Neuron (in vitro differentiated cells): ENCODE measurements around the gene MRFAP1L1.
"Not testable (repeated sequence)": the region's sequence is repeated elsewhere in the genome, so short reads cannot be mapped to it uniquely, and the experiment has no call there.

Source experiments
- H2AFZ ChIP-seq: one replicate; pipeline ENCODE4 v1.6.1; 2013; ENCODE audit warnings: low read depth, mild to moderate bottlenecking, inconsistent platforms, low read length, moderate library complexity
- H3K27me3 ChIP-seq: one replicate; pipeline ENCODE4 v1.6.1; 2013; ENCODE audit warnings: low read length; ENCODE audit not compliant: insufficient read depth
- H3K36me3 ChIP-seq: one replicate; pipeline ENCODE4 v1.6.1; 2013; ENCODE audit warnings: low read length; ENCODE audit not compliant: insufficient read depth
- H3K4me1 ChIP-seq: one replicate; pipeline ENCODE4 v1.6.1; 2013; ENCODE audit warnings: low read length; ENCODE audit not compliant: insufficient read depth
- H3K4me3 ChIP-seq: 2 replicates; pipeline ENCODE4 v1.5.1; 2013; ENCODE audit warnings: mild to moderate bottlenecking, low read length, moderate library complexity
- H3K9me3 ChIP-seq: one replicate; pipeline ENCODE4 v1.6.1; 2013; ENCODE audit warnings: low read length

MRFAP1L1 gene

DNA sequence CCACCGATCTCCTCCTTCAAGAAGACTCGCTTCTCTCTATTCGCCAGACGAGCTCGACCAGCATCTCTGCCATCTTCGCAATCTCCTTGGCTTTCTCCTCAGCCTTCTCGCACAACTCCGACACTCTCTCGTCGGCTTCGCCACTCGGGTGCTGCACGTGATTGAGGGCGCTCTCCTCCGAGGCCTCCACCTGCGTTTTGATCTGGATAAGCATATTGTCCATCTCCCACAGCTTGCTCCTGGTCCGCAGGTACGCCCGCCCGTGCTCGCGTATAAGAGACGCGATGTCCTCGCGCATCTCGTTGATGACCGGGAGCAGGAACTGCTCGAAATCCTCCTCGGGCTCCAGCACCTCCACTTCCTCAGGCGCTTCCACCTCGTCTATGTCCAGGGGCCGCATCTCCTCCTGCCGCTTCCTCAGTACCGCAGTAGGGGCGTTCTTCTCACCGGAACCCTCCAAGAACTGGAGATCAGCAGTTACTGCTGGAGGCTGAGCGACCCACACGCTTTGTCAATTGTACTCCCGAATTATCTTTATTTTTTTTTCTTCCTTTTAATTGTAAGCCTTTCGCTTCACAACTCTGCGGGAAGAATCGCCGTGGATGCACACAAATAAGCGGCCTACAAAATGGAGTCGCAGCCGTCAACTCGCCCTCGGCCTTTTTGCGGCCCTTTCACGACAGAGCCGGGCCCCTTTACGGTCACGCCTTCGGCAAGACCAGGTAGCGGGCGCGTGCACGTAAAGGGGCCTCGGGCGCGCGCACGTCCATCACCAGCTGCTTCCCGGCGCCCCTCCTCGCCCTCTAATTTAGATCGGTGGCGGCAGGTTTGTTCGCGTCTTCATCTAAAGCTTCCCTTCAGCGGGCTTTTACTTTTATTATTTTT is at the start of gene MRFAP1L1:
Gene MRFAP1L1 (minus strand): TSS at position 636 of the 885 bp plus-strand sequence. CDS start 236 bp downstream, at position 400.
- H3K4me3 ChIP-seq, result peak within 1 kb of the TSS; percentile 92
- no peaks in the 10 kb centered on the region for H3K27me3 ChIP-seq
- peaks cover 4% of the 10 kb centered on the region for H3K9me3 ChIP-seq
- peaks cover 21% of the 10 kb centered on the region for H3K4me1 ChIP-seq
- peak within 1 kb of the TSS; percentile 81 for H2AFZ ChIP-seq
- H3K36me3 ChIP-seq, result peaks cover 19% of the 10 kb centered on the region

DNA sequence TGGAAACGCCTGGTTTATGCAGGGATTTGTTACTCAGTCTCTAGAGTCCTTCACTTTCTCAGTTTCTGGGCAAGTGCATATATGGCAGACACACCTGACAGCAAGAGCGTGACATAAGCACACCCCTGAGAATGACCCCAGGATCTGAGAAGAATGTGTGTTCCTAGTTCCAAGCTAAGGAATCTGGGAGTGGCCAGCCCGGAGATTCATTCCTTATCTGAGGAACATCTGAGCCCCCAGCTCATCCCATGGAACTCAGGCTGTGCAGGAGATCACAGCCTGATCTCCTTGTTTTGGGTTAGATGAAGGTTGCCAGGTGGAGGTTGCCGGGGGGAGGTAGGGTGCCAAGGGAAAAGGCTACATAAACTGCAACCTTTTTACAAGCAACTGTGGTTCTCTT is 49.1 kb upstream of the MRFAP1L1 start:
- Histone ChIP-seq H3K9me3 (no peaks in the 10 kb centered on the region), H2AFZ (no peak overlapping the region), H3K27me3 (peaks cover 10% of the 10 kb centered on the region), H3K4me3 (no peak overlapping the region), H3K36me3 (no peaks in the 10 kb centered on the region), H3K4me1 (peaks cover 7% of the 10 kb centered on the region)

DNA sequence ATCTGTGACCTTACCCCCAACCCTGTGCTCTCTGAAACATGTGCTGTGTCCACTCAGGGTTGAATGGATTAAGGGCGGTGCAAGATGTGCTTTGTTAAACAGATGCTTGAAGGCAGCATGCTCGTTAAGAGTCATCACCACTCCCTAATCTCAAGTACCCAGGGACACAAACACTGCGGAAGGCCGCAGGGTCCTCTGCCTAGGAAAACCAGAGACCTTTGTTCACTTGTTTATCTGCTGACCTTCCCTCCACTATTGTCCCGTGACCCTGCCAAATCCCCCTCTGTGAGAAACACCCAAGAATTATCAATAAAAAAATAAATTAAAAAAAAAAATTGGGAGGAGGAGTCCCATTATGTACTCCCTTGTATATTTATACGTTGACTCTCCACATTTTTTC is 46.7 kb upstream of the MRFAP1L1 start:
- H2AFZ ChIP-seq, H3K36me3 ChIP-seq, H3K9me3 ChIP-seq, H3K4me1 ChIP-seq, H3K4me3 ChIP-seq, H3K27me3 ChIP-seq: not testable (repeated sequence)

DNA sequence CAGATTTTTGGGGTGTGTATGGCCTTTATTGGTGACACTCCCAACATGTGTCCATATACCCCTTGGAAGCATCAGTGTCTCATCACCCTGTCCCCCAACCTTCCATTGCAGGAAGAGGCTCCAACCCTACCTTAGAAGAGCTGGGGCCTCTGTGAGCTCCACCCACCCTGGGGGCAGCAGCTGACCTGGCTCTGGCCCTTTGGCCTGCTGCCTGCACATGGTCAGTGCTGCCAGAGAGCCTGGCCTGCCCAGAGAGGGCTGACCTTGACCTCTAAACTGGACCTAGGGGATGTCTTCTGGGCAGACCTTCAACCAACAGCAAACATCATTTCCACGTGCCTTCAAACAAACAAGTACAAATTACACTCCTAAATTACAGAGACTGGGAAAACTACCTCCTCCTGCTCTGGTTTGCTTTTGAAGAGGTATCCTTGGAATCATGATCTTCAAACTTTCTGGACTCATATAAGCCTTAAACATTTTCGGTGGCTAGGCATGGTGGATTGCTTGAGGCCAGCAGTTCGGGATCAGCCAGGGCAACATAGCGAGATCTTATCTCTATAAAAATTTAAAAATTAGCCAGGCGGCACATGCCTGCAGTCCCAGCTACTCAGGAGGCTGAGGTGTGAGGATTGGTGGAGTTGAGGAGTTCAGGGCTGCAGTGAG is 45.6 kb upstream of the MRFAP1L1 start:
- Histone ChIP-seq H3K4me1 (peaks cover 4% of the 10 kb centered on the region), H3K4me3 (no peak overlapping the region), H3K36me3 (no peaks in the 10 kb centered on the region), H3K9me3 (no peaks in the 10 kb centered on the region), H2AFZ (no peak overlapping the region), H3K27me3 (no peaks in the 10 kb centered on the region)

DNA sequence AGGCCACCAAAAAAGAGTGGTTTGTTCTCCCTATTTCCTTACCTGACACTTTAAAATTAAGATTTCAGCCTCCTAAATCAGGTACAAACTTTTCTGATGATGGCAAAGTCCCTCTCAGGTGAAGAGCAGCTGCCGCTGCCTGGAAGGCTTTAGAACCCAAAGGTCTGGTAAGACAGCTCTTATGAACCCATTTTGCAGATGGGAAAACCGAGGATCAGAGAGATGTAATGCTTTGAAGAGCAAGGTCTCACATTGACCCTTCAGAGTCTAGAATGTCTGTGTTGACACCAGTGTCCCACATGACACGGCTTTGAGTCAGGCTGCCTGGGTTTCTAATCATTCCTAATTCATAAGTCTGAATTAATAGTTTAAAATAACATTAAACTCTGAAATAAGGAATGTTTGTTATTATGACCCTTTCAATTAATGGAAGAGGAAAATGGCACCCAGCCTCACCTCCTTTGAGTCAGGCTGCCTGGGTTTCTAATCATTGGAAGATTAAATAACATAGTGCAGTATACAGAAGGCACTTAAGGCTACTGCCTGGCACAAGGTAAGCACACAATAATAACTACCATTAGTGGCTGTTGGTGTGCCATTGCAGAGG is 44.9 kb upstream of the MRFAP1L1 start:
- Histone ChIP-seq H2AFZ (no peak overlapping the region), H3K4me1 (peaks cover 6% of the 10 kb centered on the region), H3K27me3 (no peaks in the 10 kb centered on the region), H3K36me3 (no peaks in the 10 kb centered on the region), H3K4me3 (no peak overlapping the region), H3K9me3 (no peaks in the 10 kb centered on the region)

DNA sequence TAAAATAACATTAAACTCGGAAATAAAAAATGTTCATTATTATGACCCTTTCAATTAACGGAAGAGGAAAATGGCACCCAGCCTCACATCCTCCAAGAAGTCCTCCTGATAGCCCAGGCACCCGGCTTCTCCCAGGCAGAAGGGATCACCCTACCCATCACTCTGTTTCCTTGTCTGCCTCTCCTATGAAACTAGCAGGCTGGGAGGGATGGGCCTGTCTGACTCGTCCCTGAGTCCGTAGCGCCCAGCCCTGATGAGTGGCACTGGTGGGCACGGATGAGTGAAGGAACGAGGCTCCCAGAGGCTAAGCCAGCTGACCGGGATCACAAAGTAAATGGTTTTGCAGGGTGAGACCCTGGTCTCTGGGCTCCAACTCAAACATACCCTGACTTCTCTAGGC is 44.2 kb upstream of the MRFAP1L1 start:
- H2AFZ ChIP-seq, result no peak overlapping the region
- peaks cover 13% of the 10 kb centered on the region for H3K4me1 ChIP-seq
- no peak overlapping the region for H3K4me3 ChIP-seq
- no peaks in the 10 kb centered on the region for H3K36me3 ChIP-seq
- no peaks in the 10 kb centered on the region for H3K27me3 ChIP-seq
- no peaks in the 10 kb centered on the region for H3K9me3 ChIP-seq

DNA sequence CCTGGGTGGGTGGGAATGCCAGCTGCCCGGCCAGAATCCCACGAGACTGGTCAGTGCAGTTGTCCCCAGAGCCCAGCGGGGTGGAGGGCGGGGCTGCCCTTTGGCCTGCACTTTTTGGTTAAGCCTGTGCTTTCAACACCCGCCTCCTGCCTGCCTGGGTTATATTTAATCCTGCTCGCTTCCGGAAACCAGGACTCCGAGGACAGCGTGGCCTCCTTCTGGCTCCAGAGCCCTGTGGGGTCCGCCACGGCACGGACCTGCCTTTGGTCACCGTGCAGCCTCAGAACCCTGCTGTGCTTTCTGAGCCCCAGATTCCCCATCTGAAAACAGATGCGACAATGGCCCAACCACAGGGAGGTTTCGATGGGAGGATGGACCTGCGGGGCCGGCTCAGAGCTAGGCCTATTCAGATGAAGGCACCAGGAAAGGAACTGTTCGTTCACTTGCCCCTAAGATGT is 43.5 kb upstream of the MRFAP1L1 start:
- Histone ChIP-seq H3K27me3 (no peaks in the 10 kb centered on the region), H3K4me1 (peaks cover 13% of the 10 kb centered on the region), H2AFZ (no peak overlapping the region), H3K9me3 (no peaks in the 10 kb centered on the region), H3K36me3 (no peaks in the 10 kb centered on the region), H3K4me3 (no peak overlapping the region)

DNA sequence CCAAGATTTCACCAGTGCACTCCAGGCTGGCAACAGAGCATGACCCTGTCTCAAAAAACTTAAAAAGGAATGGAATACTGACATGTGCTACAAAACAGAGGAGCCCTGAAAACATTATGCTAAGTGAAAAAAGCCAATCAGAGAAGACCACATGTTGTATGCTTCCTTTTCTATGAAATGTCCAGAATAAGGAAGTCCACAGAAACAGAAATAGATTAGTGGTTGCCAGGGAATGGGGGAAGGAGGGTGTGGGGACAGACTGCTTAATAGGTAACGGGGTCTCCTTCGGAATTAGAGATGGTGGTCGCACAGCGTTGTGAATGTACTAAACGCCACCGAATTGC is 42.8 kb upstream of the MRFAP1L1 start:
- Histone ChIP-seq H3K9me3 (no peaks in the 10 kb centered on the region), H3K4me3 (no peak overlapping the region), H3K27me3 (no peaks in the 10 kb centered on the region), H3K4me1 (peaks cover 16% of the 10 kb centered on the region), H2AFZ (no peak overlapping the region), H3K36me3 (no peaks in the 10 kb centered on the region)

DNA sequence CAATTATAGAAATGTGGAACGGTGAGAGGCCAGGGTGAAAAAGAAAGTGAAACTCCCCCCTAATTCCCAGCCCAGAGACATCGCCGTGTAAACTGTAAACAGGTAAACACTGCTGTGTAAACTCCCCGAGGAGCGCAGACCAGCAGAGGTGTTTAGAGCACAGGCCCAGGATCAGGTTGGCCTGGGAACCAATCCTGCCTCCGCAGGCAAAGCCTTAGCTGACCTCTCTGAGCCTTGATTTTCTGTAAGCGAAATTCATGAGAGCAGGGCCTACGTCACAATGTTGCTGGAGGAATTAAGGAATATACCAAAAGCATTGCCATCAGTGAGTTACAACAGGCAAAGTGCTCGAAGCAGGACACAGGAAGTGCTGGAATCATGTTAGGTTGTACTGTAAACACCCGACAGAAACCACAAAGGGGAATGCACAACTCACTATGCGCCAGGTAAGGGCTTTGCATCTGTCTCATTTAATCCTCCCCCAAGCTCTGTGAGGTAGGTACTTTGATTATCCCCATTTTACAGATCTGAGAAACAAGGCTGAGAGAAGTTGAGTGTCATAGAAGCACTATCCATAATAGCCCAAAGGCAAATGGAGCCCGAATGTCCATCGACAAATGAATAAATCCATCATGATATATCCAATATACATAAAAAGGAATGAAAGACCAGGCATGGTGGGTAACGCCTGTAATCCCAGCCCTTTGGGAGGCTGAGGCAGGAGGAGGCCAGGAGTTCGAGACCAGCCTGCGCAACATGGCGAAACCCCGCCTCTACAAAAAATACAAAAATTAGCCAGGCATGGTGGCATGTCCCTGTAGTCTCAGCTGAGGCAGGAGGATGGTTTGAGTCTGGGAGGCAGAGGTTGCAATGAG is 42.2 kb upstream of the MRFAP1L1 start:
- Histone ChIP-seq H3K27me3 (no peaks in the 10 kb centered on the region), H3K36me3 (no peaks in the 10 kb centered on the region), H2AFZ (no peak overlapping the region), H3K4me1 (peaks cover 16% of the 10 kb centered on the region), H3K4me3 (no peak overlapping the region), H3K9me3 (no peaks in the 10 kb centered on the region)

DNA sequence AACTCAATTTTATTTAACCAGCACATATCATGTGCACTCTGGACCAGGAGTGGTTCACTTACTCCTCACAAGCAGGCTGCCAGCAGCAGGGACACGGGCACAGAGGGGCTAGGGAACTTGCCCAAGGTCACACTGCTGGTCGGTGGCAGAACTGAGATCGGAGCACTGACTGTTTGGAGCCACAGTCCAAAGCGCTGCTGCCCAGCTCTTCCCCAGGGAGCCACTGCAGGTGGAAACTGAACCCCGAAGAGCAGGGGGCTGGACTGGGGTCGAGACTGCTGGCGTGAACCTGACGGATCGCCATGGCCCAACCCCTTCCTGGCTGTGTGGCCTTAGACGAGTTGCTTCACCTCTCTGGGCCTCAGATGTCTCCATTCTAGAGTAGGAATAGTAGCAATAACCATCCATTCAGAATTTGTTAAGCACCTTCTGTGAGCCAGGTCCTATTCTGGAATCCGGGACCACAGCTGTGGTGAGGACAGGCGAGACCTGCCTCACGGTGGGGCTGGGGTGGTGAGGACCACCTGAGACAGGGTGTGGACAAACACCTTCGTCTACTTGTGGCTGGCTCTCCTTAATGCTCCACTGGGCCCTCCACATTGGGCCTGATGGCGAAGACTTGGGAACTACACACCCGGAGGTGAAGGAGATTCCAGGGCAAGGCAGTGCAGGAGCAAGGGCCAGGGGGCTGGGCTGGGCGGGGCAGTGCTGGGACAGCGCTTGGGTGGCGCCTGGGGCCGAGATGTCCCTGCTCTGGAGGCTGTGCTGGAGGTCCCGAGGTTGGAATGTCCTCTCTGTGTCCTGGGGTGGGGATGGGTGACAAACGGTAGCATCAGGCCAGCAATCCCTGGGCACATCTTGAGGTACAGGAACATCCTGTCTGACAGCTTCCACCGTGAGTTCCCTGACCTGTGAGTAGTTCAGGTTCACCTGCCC is 40.9 kb upstream of the MRFAP1L1 start:
- H3K4me3 ChIP-seq, result no peak overlapping the region
- no peaks in the 10 kb centered on the region for H3K27me3 ChIP-seq
- H3K9me3 ChIP-seq, result no peaks in the 10 kb centered on the region
- H2AFZ ChIP-seq, result no peak overlapping the region
- peaks cover 12% of the 10 kb centered on the region for H3K4me1 ChIP-seq
- no peaks in the 10 kb centered on the region for H3K36me3 ChIP-seq

DNA sequence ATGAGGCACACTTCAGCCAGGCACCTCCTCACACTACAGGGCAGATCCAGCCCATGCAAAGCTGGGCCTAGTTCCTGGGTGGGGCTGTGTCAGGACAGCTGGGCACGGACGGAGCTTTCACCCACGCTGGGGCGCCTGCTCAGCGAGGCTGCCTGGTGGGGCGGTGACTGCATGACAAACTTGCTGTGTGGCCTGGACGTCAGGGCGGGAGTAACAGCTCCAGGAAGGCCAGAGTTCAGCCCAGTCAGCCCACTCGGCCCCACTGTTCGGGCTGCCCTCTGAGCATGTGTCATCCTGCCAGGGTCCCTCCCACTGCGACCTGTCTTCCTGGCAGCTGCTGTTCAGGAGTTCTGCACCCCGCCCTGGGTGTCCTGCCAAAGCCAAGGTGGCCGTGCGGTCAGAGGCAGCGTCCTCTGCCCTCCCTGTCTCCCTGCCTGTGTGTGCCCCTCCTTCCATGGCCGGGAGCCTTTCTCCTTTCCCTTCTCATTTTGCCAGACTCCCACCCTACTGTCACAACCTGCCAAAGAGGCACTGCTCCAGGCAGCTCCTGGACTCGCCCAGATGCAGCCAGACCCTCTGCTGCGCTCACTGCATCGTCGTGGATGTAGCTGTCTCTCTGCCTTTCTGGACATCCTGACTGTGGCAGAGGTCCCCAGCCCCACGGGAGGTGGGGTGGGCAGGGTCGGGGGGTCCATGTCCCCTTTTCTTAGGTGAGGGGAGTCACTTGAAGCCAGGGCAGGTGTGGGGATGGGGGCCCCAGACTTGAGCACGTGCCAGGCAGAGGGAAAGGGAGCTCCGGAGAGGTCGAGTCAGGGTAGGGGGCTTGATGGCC is 39.9 kb upstream of the MRFAP1L1 start:
- no peaks in the 10 kb centered on the region for H3K9me3 ChIP-seq
- H2AFZ ChIP-seq, result no peak overlapping the region
- no peaks in the 10 kb centered on the region for H3K36me3 ChIP-seq
- H3K4me3 ChIP-seq, result no peak overlapping the region
- peaks cover 12% of the 10 kb centered on the region for H3K4me1 ChIP-seq
- no peaks in the 10 kb centered on the region for H3K27me3 ChIP-seq
